A549 (cell line): ENCODE data around the gene WDR17. TPM values are rescaled to one million over a fixed set of nuclear protein-coding genes. Genes with fewer than 3 reads are reported as not detected.
"Not testable (repeated sequence)": the region's sequence is repeated elsewhere in the genome, so short reads cannot be mapped to it uniquely, and the experiment has no call there.

ENCODE experiments used
- ATAC-seq, 2 experiments: fragments of 200-7000 bp in 1 of 2; fragments of >200 bp in 1 of 2; cut with Nextera tagmentation in 1 of 2; cut with Tn5 transposase in 1 of 2; 3 replicates each; pipeline versions ENCODE4 v1.8.0 to v1.9.1; 2018 to 2020; ENCODE audit warnings: mild to moderate bottlenecking in 1 of 2, moderate library complexity in 1 of 2
- CTCF ChIA-PET: fragments of 300-600 bp; sonication (Branson Sonifier 250); formaldehyde crosslinking; extraction: SDS; loops from one replicate; lab custom pipeline; 2021; ENCODE audit warnings: antibody characterized with exemption, inconsistent platforms; lab: Yijun Ruan, JAX
- POLR2A ChIA-PET: fragments of 350-600 bp; formaldehyde crosslinking; extraction: SDS; loops from one replicate; lab custom pipeline; 2021; ENCODE audit warnings: antibody characterized with exemption, inconsistent platforms; lab: Yijun Ruan, JAX
- DNase-seq, 2 experiments: peaks; one replicate each; pipeline versions ENCODE4 v3.0.0 to v3.0.0-alpha.2; 2011 to 2016; ENCODE audit warnings: low read depth in 1 of 2, low spot score in 1 of 2
- FAIRE-seq: peaks from 2 replicates; lab custom pipeline; 2011; peaks lifted over from hg19 to GRCh38; lab: Jason Lieb, UNC
- H3K27ac ChIP-seq, 2 experiments: fragments of >200 bp; sonication (Bioruptor Twin); formaldehyde crosslinking; 3 replicates each; pipeline ENCODE4 v1.5.1; 2016 to 2017
- H3K4me1 ChIP-seq: fragments of >200 bp; sonication (Bioruptor Twin); formaldehyde crosslinking; 3 replicates; pipeline ENCODE4 v1.6.1; 2016
- H3K4me2 ChIP-seq: fragments of >200 bp; sonication (Bioruptor Twin); formaldehyde crosslinking; 3 replicates; pipeline ENCODE4 v1.6.1; 2016
- H3K4me3 ChIP-seq: fragments of >200 bp; sonication (Bioruptor Twin); formaldehyde crosslinking; 3 replicates; pipeline ENCODE4 v1.5.1; 2016
- H3K9me3 ChIP-seq: fragments of >200 bp; sonication (Bioruptor Twin); formaldehyde crosslinking; 3 replicates; pipeline ENCODE4 v1.6.1; 2016
- CHD4 ChIP-seq: fragments of 200-600 bp; sonication (generic); IDR thresholded peaks from 2 replicates; pipeline ENCODE4 v1.6.1; 2016; ENCODE audit warnings: antibody characterized with exemption, mild to moderate bottlenecking, borderline replicate concordance
- HOXB5 ChIP-seq: fragments of 250-450 bp; sonication (Bioruptor Pico); IDR thresholded peaks from 2 replicates; pipeline ENCODE4 v1.5.0; 2020; ENCODE audit warnings: mild to moderate bottlenecking, moderate library complexity
- KDM5A ChIP-seq: fragments of 200-600 bp; sonication (generic); IDR thresholded peaks from 2 replicates; pipeline ENCODE4 v1.6.1; 2016; ENCODE audit warnings: antibody characterized with exemption, mild to moderate bottlenecking
- PHF8 ChIP-seq: fragments of 200-600 bp; sonication (generic); IDR thresholded peaks from 2 replicates; pipeline ENCODE4 v1.6.1; 2016; ENCODE audit warnings: low read depth, mild to moderate bottlenecking, antibody characterized with exemption, moderate library complexity, borderline replicate concordance
- POLR2AphosphoS2 ChIP-seq: conservative IDR thresholded peaks from 2 replicates; pipeline ENCODE4 v1.6.1; 2012; ENCODE audit warnings: low read length, improper control_type of control experiment, inconsistent platforms
- TFCP2L1 ChIP-seq: fragments of 250-450 bp; sonication (Bioruptor Pico); IDR thresholded peaks from 2 replicates; pipeline ENCODE4 v1.5.0; 2021; ENCODE audit warnings: mild to moderate bottlenecking
- TP53 ChIP-seq: fragments of 250-450 bp; sonication (Bioruptor Pico); IDR thresholded peaks from 2 replicates; pipeline ENCODE4 v1.5.0; 2021; ENCODE audit warnings: mild to moderate bottlenecking, moderate library complexity
- ZSCAN20 ChIP-seq: fragments of 250-450 bp; sonication (Bioruptor Pico); IDR thresholded peaks from 2 replicates; pipeline ENCODE4 v1.8.0; 2022; ENCODE audit warnings: mild to moderate bottlenecking, moderate library complexity
- WGBS: methylation state at CpG from one replicate; pipeline ENCODE4 v1.1.6; 2017; ENCODE audit errors: missing lambda C conversion rate; 5-methylcytosine and 5-hydroxymethylcytosine counted together
- polyA plus RNA-seq, 4 experiments: library from polyadenylated mRNA; depleted of rRNA in 3 of 4; stranded (reverse); fragments of >200 nt; fragmentation: RNase III in 1 of 4; extraction: RNeasy Plus Mini Kit Qiagen cat#74134 plus additional on column Dnase treatment in 1 of 4; gene quantifications; 2 replicates in 3 of 4; 3 replicates in 1 of 4; pipeline ENCODE4 v1.2.3, GENCODE V29; 2011 to 2017
- TF ChIP-seq, protein P1 (sequence below): fragments of >200 bp; sonication (Bioruptor Twin); formaldehyde crosslinking; IDR thresholded peaks from 3 replicates; pipeline ENCODE4 v1.6.1; 2016
- TF ChIP-seq, protein P2 (sequence below): fragments of 250-450 bp; sonication (Bioruptor Pico); IDR thresholded peaks from 2 replicates; pipeline ENCODE4 v1.5.0; 2021; ENCODE audit warnings: mild to moderate bottlenecking, moderate library complexity, borderline replicate concordance
- TF ChIP-seq, protein P3 (sequence below): fragments of >200 bp; sonication (Bioruptor Twin); formaldehyde crosslinking; IDR thresholded peaks from 3 replicates; pipeline ENCODE4 v1.5.1; 2016

WDR17 gene
- polyA plus RNA-seq, 2 of the 4 experiments (the other 2 are of a cell fraction) = 2.1 to 7.5 TPM

DNA sequence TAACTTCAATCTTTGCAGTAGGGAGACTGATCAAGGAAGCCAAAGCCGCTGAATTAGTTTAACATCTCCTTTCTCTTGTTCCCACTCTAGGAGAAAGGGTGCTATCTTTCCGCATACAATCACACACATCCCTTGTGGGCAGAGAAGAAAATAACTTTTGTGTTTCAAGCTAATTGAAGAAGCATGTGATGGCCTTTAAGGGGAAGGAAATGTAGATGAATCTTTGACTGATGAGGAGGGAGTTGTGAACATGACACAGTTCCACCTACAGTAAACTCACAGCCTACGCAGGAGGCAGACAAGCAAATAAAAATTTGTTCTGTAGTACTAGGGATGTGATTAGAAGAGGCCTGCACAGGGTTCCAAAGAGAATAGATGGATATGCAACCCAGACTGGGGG lies 144.5 kb downstream of the WDR17 start:
- FAIRE-seq (no peak), DNase-seq (no peak), ATAC-seq (no peak)
- Histone ChIP-seq H3K4me2 (no peak overlapping the region), H3K4me3 (no peak overlapping the region), H3K27ac (no peak overlapping the region), H3K4me1 (no peaks in the 10 kb centered on the region), H3K9me3 (no peaks in the 10 kb centered on the region)
- ChIA-PET POLR2A (no interaction called here), CTCF (interaction anchor here (0.6 kb wide), 1 partner anchor 1300 kb away, joined by 3 read pairs; no protein-coding TSS in a partner anchor)
- TF ChIP-seq POLR2AphosphoS2 = no peak
- 81% methylated on average over 3 of the region's 3 CpGs for WGBS

DNA sequence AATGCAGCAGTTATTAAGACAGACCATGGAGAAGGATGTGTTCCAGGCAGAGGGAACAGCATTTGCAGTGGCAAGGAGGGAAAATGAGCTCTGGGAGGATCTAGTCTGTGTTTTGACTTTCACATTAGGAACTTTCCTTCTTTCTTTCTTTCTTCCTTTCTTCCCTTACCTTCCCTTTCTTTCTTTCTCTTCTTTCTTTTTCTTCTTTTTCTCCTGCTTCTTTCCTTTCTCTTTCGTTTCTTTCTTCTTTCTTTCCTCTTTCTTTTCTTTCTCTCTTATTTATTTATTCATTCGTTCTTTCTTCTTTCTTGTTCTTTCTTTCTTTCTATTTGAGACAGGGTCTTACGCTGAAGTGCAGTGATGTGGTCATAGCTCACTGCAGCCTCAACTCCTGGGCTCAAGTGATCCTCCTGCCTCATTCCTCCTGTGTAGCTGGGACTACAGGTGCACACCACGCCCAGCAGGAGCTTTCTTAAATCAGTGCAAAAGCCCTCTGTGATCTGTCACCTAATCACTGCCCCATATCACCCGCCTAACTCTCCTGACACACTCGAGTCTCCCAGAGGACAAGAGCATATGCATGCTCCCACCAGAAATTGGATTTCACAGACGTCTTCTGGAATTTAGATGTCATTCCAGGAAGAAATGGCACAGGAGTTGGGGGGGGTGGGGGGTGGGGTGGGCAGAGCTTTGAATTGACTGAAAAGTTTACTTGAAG lies 145.1 kb downstream of the WDR17 start:
- DNase-seq (no peak), FAIRE-seq (no peak), ATAC-seq (no peak)
- Histone ChIP-seq H3K27ac (no peak overlapping the region), H3K4me3 (no peak overlapping the region), H3K9me3 (no peaks in the 10 kb centered on the region), H3K4me1 (no peaks in the 10 kb centered on the region), H3K4me2 (no peak overlapping the region)
- TF ChIP-seq PHF8 (no peak), TFCP2L1 (CRISPR knock-in tag) (no peak)
- CTCF ChIA-PET = interaction anchor here (0.8 kb wide), 1 partner anchor 14 kb away, joined by 3 read pairs; no protein-coding TSS in a partner anchor
- POLR2A ChIA-PET = interaction anchor here (0.7 kb wide), 1 partner anchor 13 kb away, joined by 4 read pairs; no protein-coding TSS in a partner anchor
- WGBS = 59% methylated on average over 7 of the region's 7 CpGs

DNA sequence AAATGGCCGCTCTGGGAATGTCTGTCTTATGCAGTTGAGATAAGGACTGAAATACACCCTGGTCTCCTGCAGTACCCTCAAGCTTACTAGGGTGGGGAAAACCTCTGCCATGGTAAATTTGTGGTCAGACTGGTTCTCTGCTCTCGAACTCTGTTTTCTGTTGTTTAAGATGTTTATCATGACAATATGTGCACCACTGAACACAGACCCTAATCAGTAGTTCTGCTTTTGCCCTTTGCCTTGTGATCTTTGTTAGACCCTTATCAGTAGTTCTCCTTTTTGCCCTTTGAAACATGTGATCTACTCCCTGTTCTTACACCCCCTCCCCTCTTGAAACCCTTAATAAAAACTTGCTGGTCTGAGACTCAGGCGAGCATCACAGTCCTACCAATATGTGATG lies 146.7 kb downstream of the WDR17 start:
- FAIRE-seq, CTCF ChIA-PET, H3K27ac ChIP-seq, H3K4me1 ChIP-seq, DNase-seq, POLR2A ChIA-PET, H3K4me2 ChIP-seq, H3K4me3 ChIP-seq, ATAC-seq, H3K9me3 ChIP-seq: not testable (repeated sequence)
- 52% methylated on average over 3 of the region's 3 CpGs for WGBS

DNA sequence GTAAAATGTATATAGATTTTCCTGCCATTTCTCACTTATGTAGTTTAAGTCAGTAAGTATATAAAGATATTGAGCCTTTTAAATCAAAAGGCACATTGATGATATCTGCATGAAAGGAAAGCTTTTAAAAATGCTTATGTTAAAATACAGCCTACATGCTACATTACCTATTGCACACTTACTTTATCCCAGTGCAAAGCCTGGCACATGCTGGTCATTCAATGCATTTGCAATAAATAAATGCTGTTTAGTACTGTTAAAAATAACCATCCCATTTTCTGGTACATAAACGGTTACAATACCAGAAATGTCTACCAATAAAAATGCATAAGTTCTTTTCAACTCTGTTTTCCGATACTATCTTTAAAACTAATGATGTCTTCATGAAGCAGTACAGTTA lies 151.9 kb downstream of the WDR17 start:
- DNase-seq (no peak), FAIRE-seq (no peak), ATAC-seq (no peak)
- TF ChIP-seq, protein P1, sequence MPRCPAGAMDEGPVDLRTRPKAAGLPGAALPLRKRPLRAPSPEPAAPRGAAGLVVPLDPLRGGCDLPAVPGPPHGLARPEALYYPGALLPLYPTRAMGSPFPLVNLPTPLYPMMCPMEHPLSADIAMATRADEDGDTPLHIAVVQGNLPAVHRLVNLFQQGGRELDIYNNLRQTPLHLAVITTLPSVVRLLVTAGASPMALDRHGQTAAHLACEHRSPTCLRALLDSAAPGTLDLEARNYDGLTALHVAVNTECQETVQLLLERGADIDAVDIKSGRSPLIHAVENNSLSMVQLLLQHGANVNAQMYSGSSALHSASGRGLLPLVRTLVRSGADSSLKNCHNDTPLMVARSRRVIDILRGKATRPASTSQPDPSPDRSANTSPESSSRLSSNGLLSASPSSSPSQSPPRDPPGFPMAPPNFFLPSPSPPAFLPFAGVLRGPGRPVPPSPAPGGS = no peak
- no peak for TF ChIP-seq ZSCAN20 (CRISPR knock-in tag)
- no peak for TF ChIP-seq HOXB5 (CRISPR knock-in tag)
- TF ChIP-seq CHD4 = no peak
- TF ChIP-seq KDM5A = no peak
- no peak for TF ChIP-seq TP53 (CRISPR knock-in tag)
- TF ChIP-seq, protein P2, sequence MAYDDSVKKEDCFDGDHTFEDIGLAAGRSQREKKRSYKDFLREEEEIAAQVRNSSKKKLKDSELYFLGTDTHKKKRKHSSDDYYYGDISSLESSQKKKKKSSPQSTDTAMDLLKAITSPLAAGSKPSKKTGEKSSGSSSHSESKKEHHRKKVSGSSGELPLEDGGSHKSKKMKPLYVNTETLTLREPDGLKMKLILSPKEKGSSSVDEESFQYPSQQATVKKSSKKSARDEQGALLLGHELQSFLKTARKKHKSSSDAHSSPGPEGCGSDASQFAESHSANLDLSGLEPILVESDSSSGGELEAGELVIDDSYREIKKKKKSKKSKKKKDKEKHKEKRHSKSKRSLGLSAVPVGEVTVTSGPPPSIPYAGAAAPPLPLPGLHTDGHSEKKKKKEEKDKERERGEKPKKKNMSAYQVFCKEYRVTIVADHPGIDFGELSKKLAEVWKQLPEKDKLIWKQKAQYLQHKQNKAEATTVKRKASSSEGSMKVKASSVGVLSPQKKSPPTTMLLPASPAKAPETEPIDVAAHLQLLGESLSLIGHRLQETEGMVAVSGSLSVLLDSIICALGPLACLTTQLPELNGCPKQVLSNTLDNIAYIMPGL (CRISPR knock-in tag) = no peak
- TF ChIP-seq, protein P3, sequence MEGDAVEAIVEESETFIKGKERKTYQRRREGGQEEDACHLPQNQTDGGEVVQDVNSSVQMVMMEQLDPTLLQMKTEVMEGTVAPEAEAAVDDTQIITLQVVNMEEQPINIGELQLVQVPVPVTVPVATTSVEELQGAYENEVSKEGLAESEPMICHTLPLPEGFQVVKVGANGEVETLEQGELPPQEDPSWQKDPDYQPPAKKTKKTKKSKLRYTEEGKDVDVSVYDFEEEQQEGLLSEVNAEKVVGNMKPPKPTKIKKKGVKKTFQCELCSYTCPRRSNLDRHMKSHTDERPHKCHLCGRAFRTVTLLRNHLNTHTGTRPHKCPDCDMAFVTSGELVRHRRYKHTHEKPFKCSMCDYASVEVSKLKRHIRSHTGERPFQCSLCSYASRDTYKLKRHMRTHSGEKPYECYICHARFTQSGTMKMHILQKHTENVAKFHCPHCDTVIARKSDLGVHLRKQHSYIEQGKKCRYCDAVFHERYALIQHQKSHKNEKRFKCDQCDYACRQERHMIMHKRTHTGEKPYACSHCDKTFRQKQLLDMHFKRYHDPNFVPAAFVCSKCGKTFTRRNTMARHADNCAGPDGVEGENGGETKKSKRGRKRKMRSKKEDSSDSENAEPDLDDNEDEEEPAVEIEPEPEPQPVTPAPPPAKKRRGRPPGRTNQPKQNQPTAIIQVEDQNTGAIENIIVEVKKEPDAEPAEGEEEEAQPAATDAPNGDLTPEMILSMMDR = no peak
- Histone ChIP-seq H3K4me3 (no peak overlapping the region), H3K9me3 (no peaks in the 10 kb centered on the region), H3K27ac (no peak overlapping the region), H3K4me2 (no peak overlapping the region), H3K4me1 (no peaks in the 10 kb centered on the region)
- POLR2A ChIA-PET = no interaction called here
- CTCF ChIA-PET = no interaction called here
- 47% methylated on average over 2 of the region's 2 CpGs for WGBS
